Measurements from ENCODE around the gene TNFSF12. TPM values are rescaled to one million over a fixed set of nuclear protein-coding genes. Genes with fewer than 3 reads are reported as not detected.

The TNFSF12 gene
- total RNA-seq, 2 experiments from 2014 or later, result not detected

DNA sequence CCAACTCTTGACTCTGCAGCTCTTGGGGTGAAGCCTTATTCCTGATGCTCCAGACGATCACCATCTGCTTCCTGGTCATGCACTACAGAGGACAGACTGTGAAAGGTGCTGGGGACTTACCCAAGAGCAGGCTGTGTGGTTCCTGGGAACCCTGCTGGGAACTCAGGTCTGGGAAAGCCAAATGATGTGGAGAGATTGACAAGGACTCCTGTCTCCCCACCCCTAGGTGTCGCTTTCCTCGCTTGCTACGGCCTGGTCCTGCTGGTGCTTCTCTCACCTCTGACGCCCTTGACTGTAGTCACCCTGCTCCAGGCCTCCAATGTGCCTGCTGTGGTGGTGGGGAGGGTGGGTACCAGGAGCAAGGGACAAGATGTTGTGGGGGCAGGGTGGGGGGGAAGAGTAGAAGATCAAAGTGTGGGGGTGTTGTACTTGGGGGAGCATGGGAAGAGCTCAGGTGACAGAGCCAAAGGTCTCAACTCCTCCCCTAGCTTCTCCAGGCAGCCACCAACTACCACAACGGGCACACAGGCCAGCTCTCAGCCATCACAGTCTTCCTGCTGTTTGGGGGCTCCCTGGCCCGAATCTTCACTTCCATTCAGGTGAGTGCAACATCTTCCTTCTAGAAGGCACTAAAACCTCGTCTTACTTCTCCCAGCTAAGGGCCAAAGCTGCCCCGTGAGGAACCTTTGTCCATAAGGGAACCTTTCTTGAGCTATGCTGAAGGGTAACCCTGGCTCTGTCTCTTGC, 38.0 kb downstream of the TNFSF12 start:
- Histone ChIP-seq H3K79me2 (ENCODE audit: insufficient read depth, low read depth, low read length) (peaks cover 5% of the 10 kb centered on the region; the same call in 1 of the 2 replicates), H3K4me1 (ENCODE audit: insufficient read depth, low read length, poor library complexity, severe bottlenecking) (peaks cover 18% of the 10 kb centered on the region), H3K36me3 (ENCODE audit: insufficient read depth, low read length) (peaks cover 68% of the 10 kb centered on the region; the same call in 1 of the 2 replicates), H4K20me1 (ENCODE audit: insufficient read depth, low read length) (no peaks in the 10 kb centered on the region), H3K4me3 (ENCODE audit: low read depth, low read length, poor library complexity, severe bottlenecking) (no peak overlapping the region), H3K4me2 (ENCODE audit: low read length) (no peak overlapping the region), H3K9me3 (ENCODE audit: low read length) (no peaks in the 10 kb centered on the region), H2AFZ (ENCODE audit: low read length) (no peak overlapping the region), H3K27ac (ENCODE audit: low read depth, low read length, poor library complexity, severe bottlenecking) (no peak overlapping the region), H3K9me2 (ENCODE audit: insufficient read depth, low read length) (no peaks in the 10 kb centered on the region)
- DNase-seq (ENCODE audit: low spot score), result peak; percentile 36
- no TSS peak for BruUV-seq (replicated peaks)
- TF ChIP-seq CTCF (conservative IDR thresholded peaks at IDR 0.05; ENCODE audit: low read length) (peak; percentile 64; the same call in 1 of the 2 replicates), EZH2phosphoT487 (IDR thresholded peaks at IDR 0.05; ENCODE audit: borderline replicate concordance, low read depth, low read length) (no peak)
- CTCF ChIA-PET (ENCODE audit: unreplicated experiment), result no interaction called here
- POLR2A ChIA-PET, result interaction anchor here (0.6 kb wide), 1 partner anchor 181 kb away, joined by 4 read pairs; no protein-coding TSS in a partner anchor
- intact Hi-C loops (cut with micrococcal nuclease; ENCODE audit: unreplicated experiment), result no loop called here

GRCh38 chr17:7587420-7588151, 38.7 kb downstream of the TNFSF12 start:
- intact Hi-C loops (cut with micrococcal nuclease; ENCODE audit: unreplicated experiment), result no loop called here
- no peak for DNase-seq (ENCODE audit: low spot score)
- TF ChIP-seq CTCF (conservative IDR thresholded peaks at IDR 0.05; ENCODE audit: low read length) (no peak), EZH2phosphoT487 (IDR thresholded peaks at IDR 0.05; ENCODE audit: borderline replicate concordance, low read depth, low read length) (no peak)
- ChIA-PET POLR2A (interaction anchor here (0.6 kb wide), 1 partner anchor 182 kb away, joined by 4 read pairs; no protein-coding TSS in a partner anchor), CTCF (ENCODE audit: unreplicated experiment) (no interaction called here)
- Histone ChIP-seq H3K4me1 (ENCODE audit: insufficient read depth, low read length, poor library complexity, severe bottlenecking) (peaks cover 18% of the 10 kb centered on the region), H3K9me2 (ENCODE audit: insufficient read depth, low read length) (no peaks in the 10 kb centered on the region), H3K36me3 (ENCODE audit: insufficient read depth, low read length) (peaks cover 69% of the 10 kb centered on the region), H3K4me3 (ENCODE audit: low read depth, low read length, poor library complexity, severe bottlenecking) (no peak overlapping the region), H4K20me1 (ENCODE audit: insufficient read depth, low read length) (no peaks in the 10 kb centered on the region), H3K27ac (ENCODE audit: low read depth, low read length, poor library complexity, severe bottlenecking) (no peak overlapping the region), H3K4me2 (ENCODE audit: low read length) (no peak overlapping the region), H3K79me2 (ENCODE audit: insufficient read depth, low read depth, low read length) (peaks cover 5% of the 10 kb centered on the region; the same call in 1 of the 2 replicates), H3K9me3 (ENCODE audit: low read length) (no peaks in the 10 kb centered on the region), H2AFZ (ENCODE audit: low read length) (no peak overlapping the region)
- BruUV-seq (replicated peaks), result TSS peak; percentile 20
